ENCODE results near the gene SORCS1.

SORCS1 gene

GRCh38 chr10:106952033-106952432, 212.5 kb downstream of the SORCS1 start:
- no peaks in the 10 kb centered on the region for H3K4me1 ChIP-seq (ENCODE audit: control insufficient read depth, insufficient read depth, low read length)
- DNase-seq (ENCODE audit: low read depth, low spot score), result no peak
- H3K27me3 ChIP-seq (ENCODE audit: control insufficient read depth, insufficient read depth, low read length), result no peaks in the 10 kb centered on the region
- no peak overlapping the region for H3K27ac ChIP-seq (ENCODE audit: low read length)
- H3K4me3 ChIP-seq (ENCODE audit: low read length), result no peak overlapping the region
- WGBS (ENCODE audit: insufficient coverage, insufficient read length), result no CpG with 5 or more reads among the region's 1 CpG
- no peaks in the 10 kb centered on the region for H3K9me3 ChIP-seq (ENCODE audit: control insufficient read depth, insufficient read depth, low read length)
- no peaks in the 10 kb centered on the region for H3K36me3 ChIP-seq (ENCODE audit: control insufficient read depth, insufficient read depth, low read length)

- Histone ChIP-seq H3K9me3 (ENCODE audit: control insufficient read depth, insufficient read depth, low read length) (no peaks in the 10 kb centered on the region), H3K4me1 (ENCODE audit: control insufficient read depth, insufficient read depth, low read length) (no peaks in the 10 kb centered on the region), H3K27me3 (ENCODE audit: control insufficient read depth, insufficient read depth, low read length) (no peaks in the 10 kb centered on the region), H3K4me3 (ENCODE audit: low read length) (no peak overlapping the region), H3K36me3 (ENCODE audit: control insufficient read depth, insufficient read depth, low read length) (no peaks in the 10 kb centered on the region), H3K27ac (ENCODE audit: low read length) (no peak overlapping the region)
- no CpG with 5 or more reads among the region's 5 CpGs for WGBS (ENCODE audit: insufficient coverage, insufficient read length)
- no peak for DNase-seq (ENCODE audit: low read depth, low spot score)
Measured at GRCh38 chr10:106949680-106950478, 214.6 kb downstream of the SORCS1 start.

GRCh38 chr10:106947643-106948042, 216.9 kb downstream of the SORCS1 start:
- no peaks in the 10 kb centered on the region for H3K27me3 ChIP-seq (ENCODE audit: control insufficient read depth, insufficient read depth, low read length)
- H3K9me3 ChIP-seq (ENCODE audit: control insufficient read depth, insufficient read depth, low read length), result no peaks in the 10 kb centered on the region
- no peaks in the 10 kb centered on the region for H3K4me1 ChIP-seq (ENCODE audit: control insufficient read depth, insufficient read depth, low read length)
- H3K36me3 ChIP-seq (ENCODE audit: control insufficient read depth, insufficient read depth, low read length), result no peaks in the 10 kb centered on the region
- no peak overlapping the region for H3K4me3 ChIP-seq (ENCODE audit: low read length)
- no CpG with 5 or more reads among the region's 3 CpGs for WGBS (ENCODE audit: insufficient coverage, insufficient read length)
- no peak for DNase-seq (ENCODE audit: low read depth, low spot score)
- no peak overlapping the region for H3K27ac ChIP-seq (ENCODE audit: low read length)

GRCh38 chr10:106942035-106942662, 222.4 kb downstream of the SORCS1 start:
- H3K36me3 ChIP-seq (ENCODE audit: control insufficient read depth, insufficient read depth, low read length), result no peaks in the 10 kb centered on the region
- no CpG with 5 or more reads among the region's 4 CpGs for WGBS (ENCODE audit: insufficient coverage, insufficient read length)
- no peak overlapping the region for H3K27ac ChIP-seq (ENCODE audit: low read length)
- no peak overlapping the region for H3K4me3 ChIP-seq (ENCODE audit: low read length)
- no peak for DNase-seq (ENCODE audit: low read depth, low spot score)
- no peaks in the 10 kb centered on the region for H3K4me1 ChIP-seq (ENCODE audit: control insufficient read depth, insufficient read depth, low read length)
- no peaks in the 10 kb centered on the region for H3K27me3 ChIP-seq (ENCODE audit: control insufficient read depth, insufficient read depth, low read length)
- H3K9me3 ChIP-seq (ENCODE audit: control insufficient read depth, insufficient read depth, low read length), result no peaks in the 10 kb centered on the region

- Histone ChIP-seq H3K4me1 (ENCODE audit: control insufficient read depth, insufficient read depth, low read length) (no peaks in the 10 kb centered on the region), H3K27ac (ENCODE audit: low read length) (no peak overlapping the region), H3K27me3 (ENCODE audit: control insufficient read depth, insufficient read depth, low read length) (no peaks in the 10 kb centered on the region), H3K9me3 (ENCODE audit: control insufficient read depth, insufficient read depth, low read length) (no peaks in the 10 kb centered on the region), H3K4me3 (ENCODE audit: low read length) (no peak overlapping the region), H3K36me3 (ENCODE audit: control insufficient read depth, insufficient read depth, low read length) (no peaks in the 10 kb centered on the region)
- DNase-seq (ENCODE audit: low read depth, low spot score), result no peak
- no CpG with 5 or more reads among the region's 5 CpGs for WGBS (ENCODE audit: insufficient coverage, insufficient read length)
Measured at GRCh38 chr10:106941297-106942034, 223.0 kb downstream of the SORCS1 start.

- Histone ChIP-seq H3K9me3 (ENCODE audit: control insufficient read depth, insufficient read depth, low read length) (no peaks in the 10 kb centered on the region), H3K4me3 (ENCODE audit: low read length) (no peak overlapping the region), H3K27ac (ENCODE audit: low read length) (no peak overlapping the region), H3K4me1 (ENCODE audit: control insufficient read depth, insufficient read depth, low read length) (no peaks in the 10 kb centered on the region), H3K36me3 (ENCODE audit: control insufficient read depth, insufficient read depth, low read length) (no peaks in the 10 kb centered on the region), H3K27me3 (ENCODE audit: control insufficient read depth, insufficient read depth, low read length) (no peaks in the 10 kb centered on the region)
- no peak for DNase-seq (ENCODE audit: low read depth, low spot score)
- WGBS (ENCODE audit: insufficient coverage, insufficient read length), result no CpG with 5 or more reads among the region's 1 CpG
Measured at GRCh38 chr10:106938513-106938912, 226.0 kb downstream of the SORCS1 start.

- Histone ChIP-seq H3K4me3 (ENCODE audit: low read length) (no peak overlapping the region), H3K27me3 (ENCODE audit: control insufficient read depth, insufficient read depth, low read length) (peaks cover 4% of the 10 kb centered on the region; the same call in 1 of the 2 replicates), H3K36me3 (ENCODE audit: control insufficient read depth, insufficient read depth, low read length) (no peaks in the 10 kb centered on the region), H3K27ac (ENCODE audit: low read length) (no peak overlapping the region), H3K4me1 (ENCODE audit: control insufficient read depth, insufficient read depth, low read length) (no peaks in the 10 kb centered on the region), H3K9me3 (ENCODE audit: control insufficient read depth, insufficient read depth, low read length) (no peaks in the 10 kb centered on the region)
- no peak for DNase-seq (ENCODE audit: low read depth, low spot score)
Measured at GRCh38 chr10:106935978-106936451, 228.5 kb downstream of the SORCS1 start.

GRCh38 chr10:106931853-106932249, 232.7 kb downstream of the SORCS1 start:
- WGBS (ENCODE audit: insufficient coverage, insufficient read length), result no CpG with 5 or more reads among the region's 1 CpG
- H3K36me3 ChIP-seq (ENCODE audit: control insufficient read depth, insufficient read depth, low read length), result no peaks in the 10 kb centered on the region
- H3K9me3 ChIP-seq (ENCODE audit: control insufficient read depth, insufficient read depth, low read length), result no peaks in the 10 kb centered on the region
- DNase-seq (ENCODE audit: low read depth, low spot score), result no peak
- no peak overlapping the region for H3K27ac ChIP-seq (ENCODE audit: low read length)
- H3K27me3 ChIP-seq (ENCODE audit: control insufficient read depth, insufficient read depth, low read length), result peaks cover 6% of the 10 kb centered on the region; the same call in 1 of the 2 replicates
- H3K4me3 ChIP-seq (ENCODE audit: low read length), result no peak overlapping the region
- no peaks in the 10 kb centered on the region; the same call in 1 of the 2 replicates for H3K4me1 ChIP-seq (ENCODE audit: control insufficient read depth, insufficient read depth, low read length)

- Histone ChIP-seq H3K27me3 (ENCODE audit: control insufficient read depth, insufficient read depth, low read length) (peaks cover 6% of the 10 kb centered on the region; the same call in 1 of the 2 replicates), H3K36me3 (ENCODE audit: control insufficient read depth, insufficient read depth, low read length) (no peaks in the 10 kb centered on the region), H3K4me1 (ENCODE audit: control insufficient read depth, insufficient read depth, low read length) (no peaks in the 10 kb centered on the region; the same call in 1 of the 2 replicates), H3K27ac (ENCODE audit: low read length) (no peak overlapping the region), H3K9me3 (ENCODE audit: control insufficient read depth, insufficient read depth, low read length) (no peaks in the 10 kb centered on the region), H3K4me3 (ENCODE audit: low read length) (no peak overlapping the region)
- no peak for DNase-seq (ENCODE audit: low read depth, low spot score)
- WGBS (ENCODE audit: insufficient coverage, insufficient read length), result no CpG with 5 or more reads among the region's 5 CpGs
Measured at GRCh38 chr10:106931159-106931852, 233.2 kb downstream of the SORCS1 start.

GRCh38 chr10:106930751-106931150, 233.8 kb downstream of the SORCS1 start:
- H3K4me3 ChIP-seq (ENCODE audit: low read length), result no peak overlapping the region
- H3K27ac ChIP-seq (ENCODE audit: low read length), result no peak overlapping the region
- H3K36me3 ChIP-seq (ENCODE audit: control insufficient read depth, insufficient read depth, low read length), result no peaks in the 10 kb centered on the region
- H3K27me3 ChIP-seq (ENCODE audit: control insufficient read depth, insufficient read depth, low read length), result peaks cover 6% of the 10 kb centered on the region; the same call in 1 of the 2 replicates
- no CpG with 5 or more reads among the region's 1 CpG for WGBS (ENCODE audit: insufficient coverage, insufficient read length)
- no peak for DNase-seq (ENCODE audit: low read depth, low spot score)
- H3K9me3 ChIP-seq (ENCODE audit: control insufficient read depth, insufficient read depth, low read length), result no peaks in the 10 kb centered on the region
- H3K4me1 ChIP-seq (ENCODE audit: control insufficient read depth, insufficient read depth, low read length), result no peaks in the 10 kb centered on the region; the same call in 1 of the 2 replicates
